Stimulated activated CD8-positive, alpha-beta memory T cell treated with anti-CD3 and anti-CD28 coated beads, Interleukin-7, amount 100 ng/mL, for 48 hours (primary cell): ENCODE measurements around the gene CTNNBIP1.

Source experiments
- DNase-seq, 2 donors: peaks; one replicate each; pipeline ENCODE4 v3.0.0-alpha.2; 2020; ENCODE audit warnings: low read depth in 1 of 2; ENCODE audit errors: extremely low read depth in 1 of 2

CTNNBIP1 gene

GRCh38 chr1:9905010-9905409 lies 5.1 kb downstream of the CTNNBIP1 start:
- DNase-seq = no peak

- no peak for DNase-seq
Measured at GRCh38 chr1:9904596-9904995, 5.5 kb downstream of the CTNNBIP1 start.

- DNase-seq = peak in 1 of 2 donors; percentile 7
Measured at GRCh38 chr1:9903801-9904527, 6.1 kb downstream of the CTNNBIP1 start.

GRCh38 chr1:9902060-9902452 lies 8.0 kb downstream of the CTNNBIP1 start:
- DNase-seq = no peak

- DNase-seq = no peak
Measured at GRCh38 chr1:9901148-9902059, 8.7 kb downstream of the CTNNBIP1 start.

- DNase-seq = no peak
Measured at GRCh38 chr1:9900142-9901043, 9.7 kb downstream of the CTNNBIP1 start.

- DNase-seq = no peak
Measured at GRCh38 chr1:9894115-9894514, 16.0 kb downstream of the CTNNBIP1 start.

GRCh38 chr1:9892563-9893528 lies 17.2 kb downstream of the CTNNBIP1 start:
- no peak for DNase-seq

GRCh38 chr1:9891207-9891606 lies 18.9 kb downstream of the CTNNBIP1 start:
- no peak for DNase-seq

- no peak for DNase-seq
Measured at GRCh38 chr1:9890224-9890731, 19.8 kb downstream of the CTNNBIP1 start.

- DNase-seq = no peak
Measured at GRCh38 chr1:9889411-9889810, 20.7 kb downstream of the CTNNBIP1 start.

GRCh38 chr1:9888886-9889285 lies 21.2 kb downstream of the CTNNBIP1 start:
- DNase-seq = no peak

- no peak for DNase-seq
Measured at GRCh38 chr1:9887070-9887469, 23.0 kb downstream of the CTNNBIP1 start.

GRCh38 chr1:9886092-9886742 lies 23.9 kb downstream of the CTNNBIP1 start:
- DNase-seq = no peak

GRCh38 chr1:9884805-9885204 lies 25.3 kb downstream of the CTNNBIP1 start:
- no peak for DNase-seq

- no peak for DNase-seq
Measured at GRCh38 chr1:9883585-9884449, 26.3 kb downstream of the CTNNBIP1 start.

- DNase-seq = no peak
Measured at GRCh38 chr1:9882945-9883303, 27.1 kb downstream of the CTNNBIP1 start.

- peak in 1 of 2 donors; percentile 16 for DNase-seq
Measured at GRCh38 chr1:9882296-9882944, 27.6 kb downstream of the CTNNBIP1 start.
